Transverse colon (tissue), 4 donors: ENCODE data around the gene NRXN2.
"Not testable (repeated sequence)": the region's sequence is repeated elsewhere in the genome, so short reads cannot be mapped to it uniquely, and the experiment has no call there.

ENCODE experiments used
- CTCF ChIP-seq, 5 experiments: fragments of 200-600 bp in 3 of 5; fragments of 450-650 bp in 2 of 5; sonication (generic) in 3 of 5; IDR thresholded peaks; 1 replicate in 2 of 5; 2 replicates in 3 of 5; pipeline ENCODE4 v1.5.1; 2016 to 2017; ENCODE audit warnings: antibody characterized with exemption in 5 of 5, inconsistent platforms in 3 of 5, mild to moderate bottlenecking in 2 of 5, moderate library complexity in 1 of 5
- EP300 ChIP-seq: sonication (generic); formaldehyde crosslinking; IDR thresholded peaks from one replicate; pipeline ENCODE4 v1.6.1; 2017; ENCODE audit warnings: antibody characterized with exemption, low read depth
- POLR2A ChIP-seq: fragments of 450-650 bp; IDR thresholded peaks from one replicate; pipeline ENCODE4 v1.6.1; 2016; ENCODE audit warnings: antibody characterized with exemption, mild to moderate bottlenecking, moderate library complexity
- POLR2AphosphoS5 ChIP-seq, 3 donors: sonication (generic); formaldehyde crosslinking; IDR thresholded peaks; one replicate each; pipeline ENCODE4 v1.6.1; 2016; ENCODE audit warnings: antibody characterized with exemption in 3 of 3

- TF ChIP-seq CTCF (IDR thresholded peaks at IDR 0.05); POLR2A; POLR2AphosphoS5 (IDR thresholded peaks at IDR 0.05); EP300: not testable (repeated sequence)
Measured at GRCh38 chr11:64595922-64596321, 127.1 kb downstream of the NRXN2 start.
